A549 (cell line): ENCODE data around the gene ZNF200. TPM values are rescaled to one million over a fixed set of nuclear protein-coding genes. Genes with fewer than 3 reads are reported as not detected.

Source experiments
- ATAC-seq, 2 experiments: fragments of 200-7000 bp in 1 of 2; fragments of >200 bp in 1 of 2; cut with Nextera tagmentation in 1 of 2; cut with Tn5 transposase in 1 of 2; 3 replicates each; pipeline versions ENCODE4 v1.8.0 to v1.9.1; 2018 to 2020; ENCODE audit warnings: mild to moderate bottlenecking in 1 of 2, moderate library complexity in 1 of 2
- CTCF ChIA-PET: fragments of 300-600 bp; sonication (Branson Sonifier 250); formaldehyde crosslinking; extraction: SDS; loops from one replicate; lab custom pipeline; 2021; ENCODE audit warnings: antibody characterized with exemption, inconsistent platforms; lab: Yijun Ruan, JAX
- POLR2A ChIA-PET: fragments of 350-600 bp; formaldehyde crosslinking; extraction: SDS; loops from one replicate; lab custom pipeline; 2021; ENCODE audit warnings: antibody characterized with exemption, inconsistent platforms; lab: Yijun Ruan, JAX
- DNase-seq, 2 experiments: peaks; one replicate each; pipeline versions ENCODE4 v3.0.0 to v3.0.0-alpha.2; 2011 to 2016; ENCODE audit warnings: low read depth in 1 of 2, low spot score in 1 of 2
- FAIRE-seq: peaks from 2 replicates; lab custom pipeline; 2011; peaks lifted over from hg19 to GRCh38; lab: Jason Lieb, UNC
- H3K27ac ChIP-seq, 2 experiments: fragments of >200 bp; sonication (Bioruptor Twin); formaldehyde crosslinking; 3 replicates each; pipeline ENCODE4 v1.5.1; 2016 to 2017
- H3K4me1 ChIP-seq: fragments of >200 bp; sonication (Bioruptor Twin); formaldehyde crosslinking; 3 replicates; pipeline ENCODE4 v1.6.1; 2016
- H3K4me2 ChIP-seq: fragments of >200 bp; sonication (Bioruptor Twin); formaldehyde crosslinking; 3 replicates; pipeline ENCODE4 v1.6.1; 2016
- H3K4me3 ChIP-seq: fragments of >200 bp; sonication (Bioruptor Twin); formaldehyde crosslinking; 3 replicates; pipeline ENCODE4 v1.5.1; 2016
- H3K9me3 ChIP-seq: fragments of >200 bp; sonication (Bioruptor Twin); formaldehyde crosslinking; 3 replicates; pipeline ENCODE4 v1.6.1; 2016
- CBX8 ChIP-seq: fragments of 200-600 bp; sonication (generic); IDR thresholded peaks from 2 replicates; pipeline ENCODE4 v1.6.1; 2016
- EP300 ChIP-seq, 2 experiments: fragments of >200 bp; sonication (Bioruptor Twin); formaldehyde crosslinking; IDR thresholded peaks; 2 replicates in 1 of 2; 3 replicates in 1 of 2; pipeline ENCODE4 v1.6.1; 2016 to 2017
- ESRRA ChIP-seq: fragments of 150-350 bp; IDR thresholded peaks from 2 replicates; pipeline ENCODE4 v1.6.1; 2014; ENCODE audit warnings: mild to moderate bottlenecking, low read length, borderline replicate concordance
- HDAC2 ChIP-seq: fragments of 200-600 bp; sonication (generic); IDR thresholded peaks from 2 replicates; pipeline ENCODE4 v1.6.1; 2016
- HMGXB4 ChIP-seq: fragments of 250-450 bp; sonication (Bioruptor Pico); IDR thresholded peaks from 2 replicates; pipeline ENCODE4 v1.5.0; 2021; ENCODE audit warnings: mild to moderate bottlenecking, moderate library complexity, borderline replicate concordance
- JUN ChIP-seq, 2 experiments: fragments of >200 bp; sonication (Bioruptor Twin); formaldehyde crosslinking; IDR thresholded peaks; 2 replicates in 1 of 2; 3 replicates in 1 of 2; pipeline ENCODE4 v1.6.1; 2016 to 2017
- NPAS2 ChIP-seq: fragments of 250-450 bp; sonication (Bioruptor Pico); IDR thresholded peaks from 2 replicates; pipeline ENCODE4 v1.8.0; 2022; ENCODE audit warnings: mild to moderate bottlenecking, moderate library complexity, borderline replicate concordance
- PBX3 ChIP-seq: IDR thresholded peaks from 2 replicates; pipeline ENCODE4 v1.6.1; 2012
- PHF8 ChIP-seq: fragments of 200-600 bp; sonication (generic); IDR thresholded peaks from 2 replicates; pipeline ENCODE4 v1.6.1; 2016; ENCODE audit warnings: low read depth, mild to moderate bottlenecking, antibody characterized with exemption, moderate library complexity, borderline replicate concordance
- POLR2AphosphoS2 ChIP-seq: conservative IDR thresholded peaks from 2 replicates; pipeline ENCODE4 v1.6.1; 2012; ENCODE audit warnings: low read length, improper control_type of control experiment, inconsistent platforms
- RNF2 ChIP-seq: fragments of 200-600 bp; sonication (generic); IDR thresholded peaks from 2 replicates; pipeline ENCODE4 v1.6.1; 2016; ENCODE audit warnings: low read depth, mild to moderate bottlenecking, antibody characterized with exemption, moderate library complexity, borderline replicate concordance
- TP53 ChIP-seq: fragments of 250-450 bp; sonication (Bioruptor Pico); IDR thresholded peaks from 2 replicates; pipeline ENCODE4 v1.5.0; 2021; ENCODE audit warnings: mild to moderate bottlenecking, moderate library complexity
- ZFP36 ChIP-seq: fragments of 450-650 bp; IDR thresholded peaks from 2 replicates; pipeline ENCODE4 v1.6.1; 2014; ENCODE audit warnings: borderline replicate concordance; ENCODE audit not compliant: partially characterized antibody
- WGBS: methylation state at CpG from one replicate; pipeline ENCODE4 v1.1.6; 2017; ENCODE audit errors: missing lambda C conversion rate; 5-methylcytosine and 5-hydroxymethylcytosine counted together
- polyA plus RNA-seq, 4 experiments: library from polyadenylated mRNA; depleted of rRNA in 3 of 4; stranded (reverse); fragments of >200 nt; fragmentation: RNase III in 1 of 4; extraction: RNeasy Plus Mini Kit Qiagen cat#74134 plus additional on column Dnase treatment in 1 of 4; gene quantifications; 2 replicates in 3 of 4; 3 replicates in 1 of 4; pipeline ENCODE4 v1.2.3, GENCODE V29; 2011 to 2017

Gene ZNF200
- polyA plus RNA-seq, 2 of the 4 experiments (the other 2 are of a cell fraction), result 6.9 to 7.5 TPM

- no peak for TF ChIP-seq TP53 (CRISPR knock-in tag)
Measured at GRCh38 chr16:3246002-3246401, 11.0 kb upstream of the ZNF200 start (continued).

- no peak overlapping the region for H3K27ac ChIP-seq
- FAIRE-seq (no peak), ATAC-seq (no peak), DNase-seq (no peak)
- TF ChIP-seq EP300 (IDR thresholded peaks at IDR 0.05) (no peak), JUN (IDR thresholded peaks at IDR 0.05) (no peak), RNF2 (no peak), PHF8 (no peak), CBX8 (no peak)
- ChIA-PET CTCF (no interaction called here), POLR2A (no interaction called here)
- H3K9me3 ChIP-seq, result no peaks in the 10 kb centered on the region
- 60% methylated on average over 6 of the region's 6 CpGs for WGBS
- H3K4me2 ChIP-seq, result no peak overlapping the region
- H3K4me3 ChIP-seq, result no peak overlapping the region
- H3K4me1 ChIP-seq, result no peaks in the 10 kb centered on the region
Measured at GRCh38 chr16:3243882-3244281, 8.9 kb upstream of the ZNF200 start.

- ChIA-PET POLR2A (no interaction called here), CTCF (interaction anchor here (1.2 kb wide), 1 partner anchor 19 kb away, joined by 3 read pairs; no protein-coding TSS in a partner anchor)
- 61% methylated on average over 11 of the region's 11 CpGs for WGBS
- no peak for TF ChIP-seq HDAC2
- Histone ChIP-seq H3K4me3 (no peak overlapping the region), H3K9me3 (peaks cover 6% of the 10 kb centered on the region; the same call in 1 of the 3 replicates), H3K4me2 (no peak overlapping the region), H3K27ac (no peak overlapping the region), H3K4me1 (no peaks in the 10 kb centered on the region)
- ATAC-seq (no peak), FAIRE-seq (no peak), DNase-seq (no peak)
Measured at GRCh38 chr16:3242709-3243108, 7.8 kb upstream of the ZNF200 start.

- ChIA-PET POLR2A (no interaction called here), CTCF (interaction anchor here (1.2 kb wide), 1 partner anchor 18 kb away, joined by 3 read pairs; no protein-coding TSS in a partner anchor)
- no peak overlapping the region for H3K4me2 ChIP-seq
- no peak for ATAC-seq
- DNase-seq, result no peak
- H3K4me3 ChIP-seq, result no peak overlapping the region
- no peaks in the 10 kb centered on the region for H3K4me1 ChIP-seq
- no peak for FAIRE-seq
- whole genome bisulfite sequencing, result 60% methylated on average over 5 of the region's 5 CpGs
- H3K27ac ChIP-seq, result no peak overlapping the region
- no peak for TF ChIP-seq POLR2AphosphoS2
- TF ChIP-seq NPAS2 (CRISPR knock-in tag), result no peak
- TF ChIP-seq PBX3, result no peak
- H3K9me3 ChIP-seq, result peaks cover 14% of the 10 kb centered on the region; the same call in 1 of the 3 replicates
Measured at GRCh38 chr16:3241761-3242160, 6.8 kb upstream of the ZNF200 start.

- H3K4me3 ChIP-seq, result no peak overlapping the region
- TF ChIP-seq ESRRA (no peak), HMGXB4 (CRISPR knock-in tag) (no peak), NPAS2 (CRISPR knock-in tag) (no peak), ZFP36 (no peak), RNF2 (no peak)
- TF ChIP-seq, all 56 proteins: peak for 0
- no peak overlapping the region for H3K4me2 ChIP-seq
- FAIRE-seq (no peak), DNase-seq (peak in 1 of 2 experiments; percentile 51), ATAC-seq (no peak)
- H3K27ac ChIP-seq, result no peak overlapping the region
- H3K9me3 ChIP-seq, result peaks cover 32% of the 10 kb centered on the region
- 77% methylated on average over 28 of the region's 29 CpGs for WGBS
- CTCF ChIA-PET, result interaction anchor here (0.5 to 2.0 kb wide), 2 partner anchors 10 to 177 kb away, joined by 4 read pairs; no protein-coding TSS in a partner anchor
- POLR2A ChIA-PET, result interaction anchor here (2.0 kb wide), 1 partner anchor 47 kb away, joined by 4 read pairs; the partner anchor contains the start of gene ZNF263
- H3K4me1 ChIP-seq, result peaks cover 7% of the 10 kb centered on the region; the same call in 2 of the 3 replicates
Measured at GRCh38 chr16:3235856-3236669, 1.1 kb upstream of the ZNF200 start.
